GM23338 (cell line): ENCODE data around the gene SLC35F6. TPM values are rescaled to one million over a fixed set of nuclear protein-coding genes. Genes with fewer than 3 reads are reported as not detected.

Experiments used
- ATAC-seq: fragments of 200-7000 bp; cut with Tn5 transposase; 3 replicates; pipeline ENCODE4 v1.9.1; 2020
- DNase-seq: peaks from one replicate; pipeline ENCODE4 v3.0.0-alpha.2; 2015; ENCODE audit warnings: low spot score
- H2AFZ ChIP-seq: fragments of 200-600 bp; sonication (generic); 2 replicates; pipeline ENCODE4 v1.8.0; 2016; ENCODE audit warnings: antibody characterized with exemption, mild to moderate bottlenecking, moderate library complexity
- H3F3A ChIP-seq: fragments of 200-600 bp; sonication (generic); replicated peaks from 2 replicates; pipeline ENCODE4 v1.8.0; 2017; ENCODE audit warnings: antibody characterized with exemption, mixed run types, low read depth
- H3K27ac ChIP-seq: fragments of 200-600 bp; sonication (generic); 2 replicates; pipeline ENCODE4 v1.6.1; 2016; ENCODE audit warnings: low read depth
- H3K27me3 ChIP-seq: fragments of 200-600 bp; sonication (generic); 2 replicates; pipeline ENCODE4 v1.8.0; 2016; ENCODE audit warnings: mild to moderate bottlenecking, mixed run types, moderate library complexity; ENCODE audit not compliant: insufficient read depth
- H3K36me3 ChIP-seq: fragments of 200-600 bp; sonication (generic); 2 replicates; pipeline ENCODE4 v1.8.0; 2016; ENCODE audit warnings: mild to moderate bottlenecking; ENCODE audit not compliant: insufficient read depth
- H3K4me1 ChIP-seq: fragments of 200-600 bp; sonication (generic); 2 replicates; pipeline ENCODE4 v1.8.0; 2016; ENCODE audit warnings: mild to moderate bottlenecking, moderate library complexity; ENCODE audit not compliant: insufficient read depth
- H3K4me2 ChIP-seq: fragments of 200-600 bp; sonication (generic); 2 replicates; pipeline ENCODE4 v1.7.1; 2017; ENCODE audit warnings: mixed run types
- H3K4me3 ChIP-seq: fragments of 200-600 bp; sonication (generic); 2 replicates; pipeline ENCODE4 v1.6.1; 2016; ENCODE audit warnings: mixed run types
- H3K79me2 ChIP-seq: fragments of 200-600 bp; sonication (generic); replicated peaks from 2 replicates; pipeline ENCODE4 v1.8.0; 2017; ENCODE audit warnings: mild to moderate bottlenecking; ENCODE audit not compliant: insufficient read depth
- H3K9me2 ChIP-seq: fragments of 200-600 bp; sonication (generic); 2 replicates; pipeline ENCODE4 v1.8.0; 2017; ENCODE audit not compliant: insufficient read depth
- H4K20me1 ChIP-seq: fragments of 200-600 bp; sonication (generic); replicated peaks from 2 replicates; pipeline ENCODE4 v1.8.0; 2017; ENCODE audit warnings: mild to moderate bottlenecking; ENCODE audit not compliant: insufficient read depth
- H3K27ac Mint-ChIP-seq: 2 replicates; pipeline ENCODE4 v1.8.0; 2020; ENCODE audit warnings: inconsistent platforms, mild to moderate bottlenecking, moderate library complexity, mixed read lengths
- H3K27me3 Mint-ChIP-seq: 3 replicates; pipeline ENCODE4 v1.8.0; 2022; ENCODE audit warnings: low read depth, mild to moderate bottlenecking, moderate library complexity, mixed read lengths, inconsistent platforms; ENCODE audit not compliant: insufficient read depth, poor library complexity
- H3K36me3 Mint-ChIP-seq: 3 replicates; pipeline ENCODE4 v1.8.0; 2021; ENCODE audit warnings: low read depth, mild to moderate bottlenecking, inconsistent platforms, moderate library complexity, mixed read lengths
- H3K4me1 Mint-ChIP-seq: 3 replicates; pipeline ENCODE4 v1.8.0; 2020; ENCODE audit warnings: mild to moderate bottlenecking, inconsistent platforms, mixed read lengths
- H3K4me3 Mint-ChIP-seq: 3 replicates; pipeline ENCODE4 v1.8.0; 2021; ENCODE audit warnings: moderate library complexity, mild to moderate bottlenecking, inconsistent platforms, mixed read lengths
- H3K9me3 Mint-ChIP-seq: 3 replicates; pipeline ENCODE4 v1.8.0; 2020; ENCODE audit warnings: moderate library complexity, mild to moderate bottlenecking, inconsistent platforms, mixed read lengths
- CREB1 ChIP-seq: fragments of 250-450 bp; sonication (Bioruptor Pico); IDR thresholded peaks from 2 replicates; pipeline ENCODE4 v1.5.0; 2020; ENCODE audit warnings: low read depth, mild to moderate bottlenecking, moderate library complexity
- ETS1 ChIP-seq: IDR thresholded peaks from 2 replicates; pipeline ENCODE4 v1.6.1; 2016; ENCODE audit warnings: antibody characterized with exemption
- EZH2 ChIP-seq: fragments of 200-600 bp; sonication (generic); IDR thresholded peaks from one replicate; pipeline ENCODE4 v1.8.0; 2017; ENCODE audit warnings: antibody characterized with exemption, mild to moderate bottlenecking, low read depth; ENCODE audit not compliant: unreplicated experiment
- EZH2phosphoT487 ChIP-seq: fragments of 200-600 bp; sonication (generic); IDR thresholded peaks from one replicate; pipeline ENCODE4 v1.8.1; 2018; ENCODE audit warnings: antibody characterized with exemption; ENCODE audit not compliant: unreplicated experiment
- NANOG ChIP-seq: IDR thresholded peaks from 2 replicates; pipeline ENCODE4 v1.6.1; 2016; ENCODE audit warnings: antibody characterized with exemption, borderline replicate concordance
- STAT1 ChIP-seq: IDR thresholded peaks from one replicate; pipeline ENCODE4 v1.6.1; 2016; ENCODE audit warnings: antibody characterized with exemption; ENCODE audit not compliant: unreplicated experiment
- ZNF331 ChIP-seq: fragments of 250-450 bp; sonication (Bioruptor Pico); IDR thresholded peaks from 2 replicates; pipeline ENCODE4 v1.5.0; 2020; ENCODE audit warnings: low read depth, mild to moderate bottlenecking, moderate library complexity
- ZNF462 ChIP-seq: fragments of 250-450 bp; sonication (Bioruptor Pico); IDR thresholded peaks from 2 replicates; pipeline ENCODE4 v1.5.0; 2020; ENCODE audit warnings: mild to moderate bottlenecking, moderate library complexity
- polyA plus RNA-seq: library from polyadenylated mRNA; unstranded; fragments of >200 nt; fragmentation: Nextera tagmentation; extraction: Ambion mirVana; gene quantifications from 2 replicates; pipeline ENCODE4 v1.2.1, GENCODE V29; 2016
- total RNA-seq: library from RNA; depleted of rRNA; stranded (reverse); fragments of >200 nt; shearing (Covaris generic); gene quantifications from 2 replicates; pipeline ENCODE4 v1.2.3, GENCODE V29; 2014

SLC35F6 gene
- total and polyA plus RNA-seq, 2 experiments from 2014 or later: 6.0 to 15.0 TPM

GRCh38 chr2:26754972-26755670 is 9.0 kb upstream of the SLC35F6 start (continued):
- TF ChIP-seq ZNF462 (CRISPR knock-in tag) (no peak), ZNF331 (CRISPR knock-in tag) (no peak), ETS1 (no peak), EZH2phosphoT487 (no peak), STAT1 (no peak), NANOG (no peak), CREB1 (CRISPR knock-in tag) (no peak)

- Histone ChIP-seq H3K36me3 (no peaks in the 10 kb centered on the region), H3K4me1 (peaks cover 19% of the 10 kb centered on the region), H2AFZ (no peak overlapping the region), H3K27me3 (peaks cover 15% of the 10 kb centered on the region), H3K4me2 (no peak overlapping the region), H3K27ac (no peak overlapping the region), H3K4me3 (no peak overlapping the region), H3K9me2 (0 out of 2 replicates have a peak, but pooled peaks cover under 1% of the 10 kb centered on the region), H3K79me2 (no peaks in the 10 kb centered on the region), H4K20me1 (no peaks in the 10 kb centered on the region), H3F3A (peaks cover 2% of the 10 kb centered on the region)
- peaks cover 17% of the 10 kb centered on the region for H3K27me3 Mint-ChIP-seq
- no peak for DNase-seq
- H3K36me3 Mint-ChIP-seq: peaks cover 7% of the 10 kb centered on the region
- ATAC-seq: no peak
- H3K9me3 Mint-ChIP-seq: peaks cover 8% of the 10 kb centered on the region
- no peak overlapping the region for H3K4me3 Mint-ChIP-seq
- peaks cover 47% of the 10 kb centered on the region for H3K4me1 Mint-ChIP-seq
- no peak overlapping the region for H3K27ac Mint-ChIP-seq
- TF ChIP-seq ZNF462 (CRISPR knock-in tag): no peak
- TF ChIP-seq EZH2: no peak
- no peak for TF ChIP-seq STAT1
Observed at GRCh38 chr2:26756337-26756736, 7.7 kb upstream of the SLC35F6 start.
